WTC11 (cell line): ENCODE measurements around the gene HPS5. TPM values are rescaled to one million over a fixed set of nuclear protein-coding genes. Genes with fewer than 3 reads are reported as not detected.

Experiments
- ATAC-seq: fragments of 200-7000 bp; cut with Tn5 transposase; 2 replicates; pipeline ENCODE4 v1.10.0; 2021; ENCODE audit warnings: mild to moderate bottlenecking, moderate library complexity
- CTCF ChIA-PET: fragments of 300-600 bp; sonication (Branson Sonifier 250); formaldehyde crosslinking; loops from one replicate; lab custom pipeline; 2021; ENCODE audit warnings: antibody characterized with exemption; lab: Charles Lee
- POLR2A ChIA-PET: fragments of 350-600 bp; sonication (Branson Sonifier 250); formaldehyde crosslinking; loops from one replicate; lab custom pipeline; 2021; ENCODE audit warnings: antibody characterized with exemption; lab: Charles Lee
- DNase-seq: peaks from one replicate; pipeline ENCODE4 v3.0.0; 2021; ENCODE audit warnings: low spot score
- H3K27ac Mint-ChIP-seq: 2 replicates; pipeline ENCODE4 v1.8.0; 2021; ENCODE audit warnings: mixed read lengths
- H3K27me3 Mint-ChIP-seq: 2 replicates; pipeline ENCODE4 v1.8.0; 2021; ENCODE audit warnings: low read depth, mild to moderate bottlenecking, moderate library complexity, mixed read lengths
- H3K36me3 Mint-ChIP-seq: 2 replicates; pipeline ENCODE4 v1.8.0; 2021; ENCODE audit warnings: mixed read lengths
- H3K4me1 Mint-ChIP-seq: 2 replicates; pipeline ENCODE4 v1.8.0; 2022; ENCODE audit warnings: mixed read lengths
- H3K4me3 Mint-ChIP-seq: 2 replicates; pipeline ENCODE4 v1.8.0; 2021; ENCODE audit warnings: mild to moderate bottlenecking, moderate library complexity, mixed read lengths
- H3K9me3 Mint-ChIP-seq: 2 replicates; pipeline ENCODE4 v1.8.0; 2021; ENCODE audit warnings: mixed read lengths
- AFF4 ChIP-seq: sonication (generic); formaldehyde crosslinking; IDR thresholded peaks from 2 replicates; pipeline ENCODE4 v1.8.1; 2023; ENCODE audit warnings: mild to moderate bottlenecking, missing genetic modification reagents, borderline replicate concordance
- EMX1 ChIP-seq: fragments of 250-450 bp; sonication (Bioruptor Pico); IDR thresholded peaks from 2 replicates; pipeline ENCODE4 v1.8.0; 2021; ENCODE audit warnings: mild to moderate bottlenecking
- GTF2I ChIP-seq: fragments of 250-450 bp; sonication (Bioruptor Pico); conservative IDR thresholded peaks from 2 replicates; pipeline ENCODE4 v1.4.0; 2021; ENCODE audit warnings: mild to moderate bottlenecking
- HMGXB4 ChIP-seq: sonication (generic); formaldehyde crosslinking; IDR thresholded peaks from 2 replicates; pipeline ENCODE4 v1.8.1; 2023; ENCODE audit warnings: mild to moderate bottlenecking, moderate library complexity, missing genetic modification reagents
- IRF2 ChIP-seq: sonication (generic); formaldehyde crosslinking; IDR thresholded peaks from 2 replicates; pipeline ENCODE4 v1.8.0; 2022; ENCODE audit warnings: low read depth, missing genetic modification reagents, borderline replicate concordance
- JUN ChIP-seq: sonication (generic); formaldehyde crosslinking; IDR thresholded peaks from 2 replicates; pipeline ENCODE4 v1.8.0; 2023; ENCODE audit warnings: mild to moderate bottlenecking, missing genetic modification reagents
- KAT7 ChIP-seq: sonication (generic); formaldehyde crosslinking; IDR thresholded peaks from 2 replicates; pipeline ENCODE4 v1.8.1; 2023; ENCODE audit warnings: missing genetic modification reagents, mild to moderate bottlenecking, borderline replicate concordance
- NFATC4 ChIP-seq: fragments of 250-450 bp; sonication (Bioruptor Pico); IDR thresholded peaks from 2 replicates; pipeline ENCODE4 v1.9.0; 2021; ENCODE audit warnings: mild to moderate bottlenecking
- NR3C1 ChIP-seq: sonication (generic); formaldehyde crosslinking; conservative IDR thresholded peaks from 2 replicates; pipeline ENCODE4 v1.8.1; 2023; ENCODE audit warnings: low read depth, mild to moderate bottlenecking, missing genetic modification reagents
- OVOL2 ChIP-seq: fragments of 250-450 bp; sonication (Bioruptor Pico); IDR thresholded peaks from 2 replicates; pipeline ENCODE4 v1.9.0; 2021; ENCODE audit warnings: mild to moderate bottlenecking, borderline replicate concordance
- RELA ChIP-seq: sonication (generic); formaldehyde crosslinking; IDR thresholded peaks from 2 replicates; pipeline ENCODE4 v1.8.1; 2022; ENCODE audit warnings: missing genetic modification reagents, mild to moderate bottlenecking, borderline replicate concordance
- SP1 ChIP-seq: sonication (generic); formaldehyde crosslinking; conservative IDR thresholded peaks from 2 replicates; pipeline ENCODE4 v1.8.1; 2022; ENCODE audit warnings: missing genetic modification reagents
- ZNF263 ChIP-seq: sonication (generic); formaldehyde crosslinking; IDR thresholded peaks from 2 replicates; pipeline ENCODE4 v1.8.1; 2022; ENCODE audit warnings: low read depth, mild to moderate bottlenecking, moderate library complexity, missing genetic modification reagents
- ZNF425 ChIP-seq: fragments of 250-450 bp; sonication (Bioruptor Pico); conservative IDR thresholded peaks from 2 replicates; pipeline ENCODE4 v1.9.0; 2021; ENCODE audit warnings: mild to moderate bottlenecking
- ZNF512 ChIP-seq: sonication (generic); formaldehyde crosslinking; IDR thresholded peaks from 2 replicates; pipeline ENCODE4 v1.8.1; 2022; ENCODE audit warnings: missing genetic modification reagents, borderline replicate concordance
- ZNF532 ChIP-seq: fragments of 250-450 bp; sonication (Bioruptor Pico); IDR thresholded peaks from 2 replicates; pipeline ENCODE4 v1.9.0; 2021; ENCODE audit warnings: mild to moderate bottlenecking, borderline replicate concordance
- ZSCAN18 ChIP-seq: fragments of 250-450 bp; sonication (Bioruptor Pico); IDR thresholded peaks from 2 replicates; pipeline ENCODE4 v2.1.2; 2022; ENCODE audit warnings: mild to moderate bottlenecking, moderate library complexity
- total RNA-seq: library from RNA; stranded (reverse); gene quantifications from 3 replicates; pipeline ENCODE4 v1.2.3, GENCODE V29; 2021
- TF ChIP-seq, protein P1 (sequence below): sonication (generic); formaldehyde crosslinking; conservative IDR thresholded peaks from 2 replicates; pipeline ENCODE4 v1.8.1; 2022; ENCODE audit warnings: mild to moderate bottlenecking, missing genetic modification reagents
- TF ChIP-seq, protein P2 (sequence below): fragments of 200-600 bp; IDR thresholded peaks from 2 replicates; pipeline ENCODE4 v1.8.0; 2022; ENCODE audit warnings: antibody characterized with exemption

The HPS5 gene
- total RNA-seq, 1 experiment from 2014 or later = 14.9 TPM

GRCh38 chr11:18368221-18368620 is 46.3 kb upstream of the HPS5 start:
- ChIA-PET POLR2A (no interaction called here), CTCF (no interaction called here)
- Mint-ChIP-seq H3K27me3 (no peaks in the 10 kb centered on the region), H3K4me3 (no peak overlapping the region), H3K4me1 (no peaks in the 10 kb centered on the region), H3K9me3 (no peaks in the 10 kb centered on the region), H3K27ac (no peak overlapping the region), H3K36me3 (peaks cover 22% of the 10 kb centered on the region)
- TF ChIP-seq NR3C1 (CRISPR knock-in tag) = no peak
- TF ChIP-seq HMGXB4 = no peak
- no peak for TF ChIP-seq IRF2 (CRISPR knock-in tag)
- TF ChIP-seq OVOL2 (CRISPR knock-in tag) = no peak
- TF ChIP-seq ZNF425 (CRISPR knock-in tag) = no peak
- no peak for TF ChIP-seq AFF4
- TF ChIP-seq, protein P1, sequence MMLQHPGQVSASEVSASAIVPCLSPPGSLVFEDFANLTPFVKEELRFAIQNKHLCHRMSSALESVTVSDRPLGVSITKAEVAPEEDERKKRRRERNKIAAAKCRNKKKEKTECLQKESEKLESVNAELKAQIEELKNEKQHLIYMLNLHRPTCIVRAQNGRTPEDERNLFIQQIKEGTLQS (CRISPR knock-in tag) = no peak
- TF ChIP-seq GTF2I = no peak
- no peak for TF ChIP-seq EMX1 (CRISPR knock-in tag)
- TF ChIP-seq ZNF532 (CRISPR knock-in tag) = no peak
- no peak for TF ChIP-seq SP1 (CRISPR knock-in tag)
- no peak for TF ChIP-seq RELA (CRISPR knock-in tag)
- TF ChIP-seq ZNF512 (CRISPR knock-in tag) = no peak
- TF ChIP-seq, protein P2, sequence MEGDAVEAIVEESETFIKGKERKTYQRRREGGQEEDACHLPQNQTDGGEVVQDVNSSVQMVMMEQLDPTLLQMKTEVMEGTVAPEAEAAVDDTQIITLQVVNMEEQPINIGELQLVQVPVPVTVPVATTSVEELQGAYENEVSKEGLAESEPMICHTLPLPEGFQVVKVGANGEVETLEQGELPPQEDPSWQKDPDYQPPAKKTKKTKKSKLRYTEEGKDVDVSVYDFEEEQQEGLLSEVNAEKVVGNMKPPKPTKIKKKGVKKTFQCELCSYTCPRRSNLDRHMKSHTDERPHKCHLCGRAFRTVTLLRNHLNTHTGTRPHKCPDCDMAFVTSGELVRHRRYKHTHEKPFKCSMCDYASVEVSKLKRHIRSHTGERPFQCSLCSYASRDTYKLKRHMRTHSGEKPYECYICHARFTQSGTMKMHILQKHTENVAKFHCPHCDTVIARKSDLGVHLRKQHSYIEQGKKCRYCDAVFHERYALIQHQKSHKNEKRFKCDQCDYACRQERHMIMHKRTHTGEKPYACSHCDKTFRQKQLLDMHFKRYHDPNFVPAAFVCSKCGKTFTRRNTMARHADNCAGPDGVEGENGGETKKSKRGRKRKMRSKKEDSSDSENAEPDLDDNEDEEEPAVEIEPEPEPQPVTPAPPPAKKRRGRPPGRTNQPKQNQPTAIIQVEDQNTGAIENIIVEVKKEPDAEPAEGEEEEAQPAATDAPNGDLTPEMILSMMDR = no peak
- no peak for TF ChIP-seq ZNF263
- TF ChIP-seq KAT7 (CRISPR knock-in tag) = no peak
- no peak for TF ChIP-seq NFATC4
- TF ChIP-seq JUN (CRISPR knock-in tag) = no peak
- no peak for TF ChIP-seq ZSCAN18 (CRISPR knock-in tag)
- DNase-seq (no peak), ATAC-seq (no peak)
